GM19043 (cell line): ENCODE data around the gene TBC1D22A.

ENCODE experiments used
- ATAC-seq: cut with Tn5 transposase; IDR thresholded peaks from one replicate; pipeline ENCODE4 v1.9.1; 2021; ENCODE audit warnings: low read depth; ENCODE audit not compliant: unreplicated experiment

TBC1D22A gene

GRCh38 chr22:47035425-47035881 is 273.0 kb downstream of the TBC1D22A start:
- ATAC-seq: no peak

GRCh38 chr22:47036352-47036751 is 273.9 kb downstream of the TBC1D22A start:
- no peak for ATAC-seq

- ATAC-seq: no peak
These were observed 274.6 kb downstream of the TBC1D22A start for GRCh38 chr22:47036936-47037485.

GRCh38 chr22:47038206-47038835 is 275.9 kb downstream of the TBC1D22A start:
- ATAC-seq: no peak

- no peak for ATAC-seq
These were observed 276.9 kb downstream of the TBC1D22A start for GRCh38 chr22:47039356-47039755.

GRCh38 chr22:47040486-47041270 is 278.2 kb downstream of the TBC1D22A start:
- no peak for ATAC-seq

- no peak for ATAC-seq
These were observed 279.0 kb downstream of the TBC1D22A start for GRCh38 chr22:47041271-47042115.

GRCh38 chr22:47042116-47042825 is 279.8 kb downstream of the TBC1D22A start:
- no peak for ATAC-seq

GRCh38 chr22:47042861-47043496 is 280.5 kb downstream of the TBC1D22A start:
- ATAC-seq: no peak

- no peak for ATAC-seq
These were observed 281.6 kb downstream of the TBC1D22A start for GRCh38 chr22:47043835-47044721.

GRCh38 chr22:47044722-47045535 is 282.5 kb downstream of the TBC1D22A start:
- no peak for ATAC-seq

- ATAC-seq: no peak
These were observed 283.4 kb downstream of the TBC1D22A start for GRCh38 chr22:47045691-47046410.

- no peak for ATAC-seq
These were observed 284.1 kb downstream of the TBC1D22A start for GRCh38 chr22:47046411-47047065.

- no peak for ATAC-seq
These were observed 285.1 kb downstream of the TBC1D22A start for GRCh38 chr22:47047321-47048122.

GRCh38 chr22:47048123-47049077 is 285.9 kb downstream of the TBC1D22A start:
- ATAC-seq: no peak
